Right renal pelvis (tissue), 4 donors: ENCODE data around the gene COMMD3. TPM values are rescaled to one million over a fixed set of nuclear protein-coding genes. Genes with fewer than 3 reads are reported as not detected.

Experiments used
- DNase-seq, 4 donors: peaks; one replicate each; pipeline ENCODE4 v3.0.0-alpha.2; 2013; ENCODE audit warnings: low read depth in 4 of 4, low spot score in 3 of 4, missing footprints in 1 of 4
- polyA plus RNA-seq, 4 donors: library from polyadenylated mRNA; unstranded; fragments of 120-200 nt; gene quantifications; one replicate each; pipeline ENCODE4 v1.2.1, GENCODE V29; 2013; ENCODE audit not compliant: insufficient read length in 4 of 4

The COMMD3 gene
- polyA plus RNA-seq, 4 donors = 89.5 to 106 (median 96.3) TPM

DNA sequence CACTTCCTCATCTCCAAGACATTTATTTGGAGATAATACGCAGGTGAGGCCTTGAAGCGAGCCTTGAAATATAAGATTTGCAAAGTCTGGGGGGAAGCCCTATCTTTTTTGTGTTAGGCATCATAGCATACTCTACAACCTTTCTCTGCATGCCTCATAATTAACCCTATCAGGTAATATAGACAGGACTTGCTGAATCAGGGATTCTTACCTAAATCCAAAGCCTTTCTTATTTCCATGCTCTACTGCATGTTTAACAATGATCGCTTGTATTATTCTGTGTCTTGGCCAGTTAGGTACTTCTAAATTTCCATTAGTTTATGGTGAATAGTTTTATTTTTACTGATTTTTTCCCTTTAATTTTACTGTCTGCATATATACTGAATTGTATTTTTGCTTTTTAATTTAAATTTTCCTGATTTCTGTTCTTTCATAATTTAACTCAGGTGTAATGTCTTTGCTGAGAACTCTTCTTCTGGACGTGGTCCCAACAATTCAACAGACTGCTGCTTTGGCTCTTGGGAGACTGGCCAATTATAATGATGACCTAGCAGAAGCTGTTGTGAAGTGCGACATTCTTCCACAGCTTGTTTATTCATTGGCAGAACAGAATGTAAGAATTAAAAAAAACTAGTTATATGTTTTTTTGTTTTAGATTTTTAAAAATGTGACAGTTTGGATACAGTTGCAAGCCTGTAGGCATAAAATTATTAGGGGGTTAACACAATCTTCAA is 48.4 kb downstream of the COMMD3 start:
- no peak for DNase-seq

DNA sequence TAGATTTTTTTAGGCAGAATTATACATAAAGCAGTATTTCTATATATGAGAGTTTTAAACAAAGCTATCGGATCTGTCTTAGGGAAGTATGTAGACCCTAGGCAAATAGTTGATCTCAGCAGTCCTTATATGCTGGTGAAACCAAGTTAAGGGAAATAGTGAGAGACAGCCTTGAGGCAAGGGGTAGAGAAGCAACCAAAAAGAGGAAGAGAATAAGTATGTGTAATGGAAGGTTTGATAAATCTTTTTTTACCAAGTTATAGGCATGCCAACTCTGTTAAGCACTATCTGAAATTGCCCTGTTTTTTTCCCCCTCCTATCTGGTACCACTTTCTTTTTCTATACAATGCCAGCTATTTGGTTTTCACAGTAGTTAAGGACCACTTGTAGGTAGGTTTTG is 49.0 kb downstream of the COMMD3 start:
- DNase-seq = no peak

DNA sequence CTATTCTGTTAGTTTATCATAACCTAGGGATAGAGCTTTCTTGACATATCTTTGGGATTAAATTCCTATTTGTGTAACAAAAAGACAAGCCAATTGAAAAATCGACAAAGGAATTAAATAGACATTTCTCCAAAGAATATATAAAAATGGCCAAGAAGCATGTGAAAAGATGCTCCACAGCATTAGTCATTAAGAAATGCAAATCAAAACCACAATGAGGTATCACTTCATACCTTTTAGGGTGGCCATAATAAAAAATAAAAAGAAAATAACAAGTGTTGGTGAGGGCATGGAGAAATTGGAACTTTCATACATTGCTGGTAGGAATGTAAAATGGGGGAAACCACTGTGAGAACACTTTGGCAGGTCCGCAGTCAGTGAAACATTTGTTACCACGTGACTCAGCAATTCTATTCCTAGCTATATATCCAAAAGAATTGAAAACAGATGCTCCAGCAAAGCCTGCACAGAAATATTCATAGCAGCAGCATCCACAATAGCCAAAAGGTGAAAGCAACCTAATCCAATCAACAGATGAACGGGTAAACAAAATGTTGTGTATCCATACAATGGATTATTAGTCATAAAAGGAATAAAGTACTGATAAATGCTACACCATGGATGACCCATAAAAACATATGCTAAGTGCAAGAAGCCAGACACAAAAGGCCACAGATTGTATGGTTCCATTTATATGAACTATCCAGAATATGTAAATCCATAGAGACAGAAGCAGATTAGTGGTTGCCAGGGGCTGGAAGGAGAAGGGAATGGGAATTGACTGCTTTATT is 49.7 kb downstream of the COMMD3 start:
- no peak for DNase-seq

DNA sequence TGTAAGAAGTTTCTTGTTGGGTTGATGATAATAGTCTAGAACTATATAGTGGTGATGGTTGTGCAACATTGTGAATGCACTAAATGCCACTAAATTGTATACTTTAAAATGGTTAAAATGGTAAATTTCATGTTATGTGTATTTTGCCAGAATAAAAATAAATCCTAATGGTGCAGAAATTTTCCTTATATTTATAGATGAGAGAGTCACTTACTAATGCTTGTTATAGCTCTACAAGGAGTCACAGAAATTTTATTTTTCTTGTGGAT is 50.2 kb downstream of the COMMD3 start:
- no peak for DNase-seq

DNA sequence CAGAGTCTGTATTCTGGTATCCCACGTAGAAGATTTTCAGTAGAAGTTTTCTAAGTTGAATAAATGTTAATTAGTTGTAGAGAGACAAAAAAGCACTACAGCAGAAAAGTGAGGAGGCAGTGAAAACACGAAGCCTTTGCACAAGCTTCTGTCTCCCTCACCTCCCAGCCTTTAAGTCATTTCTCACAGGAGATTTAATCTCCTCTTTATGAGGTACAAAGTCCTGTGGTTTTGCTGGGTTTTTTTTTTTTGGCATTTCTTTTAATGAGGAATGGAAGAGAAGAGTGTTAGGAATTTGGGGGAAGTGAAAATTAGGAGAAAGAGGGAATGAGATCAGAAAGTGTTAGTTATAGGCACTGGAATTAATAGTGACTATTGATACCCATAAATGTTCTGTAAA is 50.6 kb downstream of the COMMD3 start:
- no peak for DNase-seq

DNA sequence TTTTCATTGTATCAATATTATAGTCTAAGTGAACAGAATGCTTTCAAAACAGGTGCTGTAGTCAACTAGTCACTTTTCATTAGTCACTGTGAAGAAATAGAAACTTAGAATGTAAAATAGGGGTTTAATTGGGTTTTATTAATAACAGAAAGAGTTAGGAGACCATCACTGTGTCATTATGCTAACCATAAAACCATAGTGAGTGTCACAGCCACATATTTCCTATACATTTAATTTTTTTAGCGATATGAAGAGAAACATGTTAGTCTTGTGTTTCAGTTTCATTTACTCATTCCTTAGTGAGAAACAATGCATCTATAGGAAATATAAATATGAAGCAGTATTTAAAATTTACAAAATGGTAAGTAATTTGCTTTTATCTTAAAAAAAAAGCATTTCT is 51.3 kb downstream of the COMMD3 start:
- no peak for DNase-seq

DNA sequence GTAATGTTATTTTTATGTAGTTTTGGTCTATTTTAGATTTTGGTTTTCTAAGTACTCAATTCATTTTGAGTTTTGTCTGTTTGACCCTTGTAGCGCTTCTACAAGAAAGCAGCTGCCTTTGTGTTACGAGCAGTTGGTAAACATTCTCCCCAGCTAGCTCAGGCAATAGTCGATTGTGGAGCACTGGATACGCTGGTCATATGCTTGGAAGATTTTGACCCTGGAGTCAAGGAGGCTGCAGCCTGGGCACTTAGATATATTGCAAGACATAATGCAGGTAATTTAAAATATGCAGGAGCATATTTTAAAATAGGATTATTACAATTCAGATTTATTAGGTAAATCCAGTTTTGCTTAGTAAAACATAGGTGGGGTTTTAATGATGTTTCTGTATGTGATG is 52.2 kb downstream of the COMMD3 start:
- DNase-seq = no peak

DNA sequence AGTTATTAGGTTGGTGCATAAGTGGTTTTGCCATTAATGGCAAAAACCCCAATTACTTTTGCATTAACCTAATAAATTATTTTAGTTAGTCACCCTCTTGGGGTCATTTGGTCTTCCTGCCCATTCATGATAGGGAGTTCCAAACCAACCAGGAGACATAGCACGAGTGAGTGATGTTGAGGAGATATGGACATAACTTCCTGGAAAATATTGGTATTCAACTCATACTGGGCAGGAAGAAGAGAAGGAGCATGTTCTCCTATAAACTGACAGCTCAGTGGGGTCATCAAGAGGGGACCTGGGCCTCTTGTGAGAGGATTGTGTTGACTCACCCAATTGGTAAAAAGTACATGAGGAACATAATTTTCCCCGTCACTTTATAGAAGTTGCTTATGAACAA is 52.8 kb downstream of the COMMD3 start:
- no peak for DNase-seq

DNA sequence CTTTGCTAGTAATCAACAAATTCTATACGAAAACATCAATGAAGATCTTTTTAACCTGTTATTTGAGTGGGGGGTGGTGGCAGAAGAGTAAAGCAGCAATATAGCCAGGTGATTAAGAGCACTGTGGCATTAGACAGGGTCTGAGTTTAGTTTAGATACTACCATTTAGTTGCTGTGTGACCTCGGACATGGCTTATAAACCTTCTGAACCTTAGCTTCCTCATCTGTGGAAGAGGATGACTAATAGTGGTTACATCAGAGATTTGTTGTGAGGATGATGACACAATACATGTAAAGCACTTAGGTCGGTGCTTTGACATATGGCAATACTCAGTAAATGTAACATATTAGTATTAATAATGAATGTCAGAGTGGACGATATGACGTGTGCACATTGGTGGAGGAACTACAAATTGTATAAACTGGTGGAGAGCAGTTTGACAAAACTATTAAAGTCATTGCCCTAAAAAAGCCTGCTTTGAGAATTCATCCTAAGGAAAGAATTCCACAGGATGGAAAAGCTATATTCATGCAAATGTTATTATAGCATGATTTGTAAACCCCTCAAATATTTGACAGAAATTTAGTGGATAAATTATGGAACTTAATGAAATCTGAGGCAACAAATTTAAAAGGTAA is 53.4 kb downstream of the COMMD3 start:
- no peak for DNase-seq

Other genes with a start within 250 kb of the COMMD3 start
- under 1 TPM in 2 of 4 donors, not detected in 2; 0.04 to 0.17 TPM for gene EBLN1, start 98.4 kb upstream of the COMMD3 start, polyA plus RNA-seq
- 100 to 1,000 TPM in 3 of 4 donors, 10 to 100 TPM in 1; 93.1 to 129 (median 124) TPM for gene BMI1, start 4.7 kb downstream of the COMMD3 start, polyA plus RNA-seq
- gene SPAG6, start 29.1 kb downstream of the COMMD3 start, polyA plus RNA-seq = 1 to 10 TPM in 1 of 4 donors, under 1 TPM in 3; 0.79 to 1.2 (median 0.89) TPM